SKM-1 treated with dmso at 0.1 percent for 144 hours (cell line): ENCODE measurements around the gene DCDC1.
A peak's percentile ranks its signal among the peaks of the same experiment; 100 is the strongest.
"Not testable (repeated sequence)": the region's sequence is repeated elsewhere in the genome, so short reads cannot be mapped to it uniquely, and the experiment has no call there.

Experiments used
- DNase-seq: peaks from one replicate; lab custom pipeline; 2025; ENCODE audit not compliant: unreplicated experiment; lab: John Stamatoyannopoulos, UW

The DCDC1 gene

DNA sequence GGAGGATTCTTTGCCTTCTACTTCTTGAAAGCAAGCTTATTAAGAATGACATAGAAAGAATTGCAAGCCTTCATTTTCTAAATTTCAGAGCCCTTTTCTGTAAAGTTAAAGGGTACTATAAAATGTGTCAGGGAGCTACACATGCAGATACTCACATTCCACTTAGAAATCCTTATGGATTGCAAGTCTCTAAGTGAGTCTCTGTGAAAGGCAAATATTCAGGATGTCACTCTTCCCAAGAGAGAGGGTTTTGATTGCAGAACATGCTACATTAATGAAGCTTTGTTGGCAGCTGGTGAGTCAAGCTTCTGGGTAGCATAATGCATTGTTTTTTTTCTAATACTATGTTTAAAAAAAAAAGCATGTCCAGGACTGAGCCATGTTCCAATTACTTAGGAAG is 369.2 kb downstream of the DCDC1 start:
- no peak for DNase-seq

DNA sequence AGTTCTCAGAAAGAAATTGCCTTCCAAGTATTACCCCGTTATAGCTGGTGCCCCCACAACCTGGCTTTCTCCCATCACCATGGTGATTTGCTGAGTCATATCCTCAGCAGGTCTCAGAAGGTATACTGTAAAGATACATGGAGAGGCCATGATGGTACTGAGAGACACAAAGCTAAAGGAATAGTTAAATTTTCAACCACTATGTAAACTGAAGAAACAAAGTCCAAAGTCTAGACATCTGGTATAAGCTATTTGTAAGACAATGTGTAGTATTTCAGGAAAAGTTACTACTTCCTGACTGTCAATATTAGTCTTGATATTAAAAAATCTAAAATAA is 377.1 kb downstream of the DCDC1 start:
- DNase-seq, result no peak

DNA sequence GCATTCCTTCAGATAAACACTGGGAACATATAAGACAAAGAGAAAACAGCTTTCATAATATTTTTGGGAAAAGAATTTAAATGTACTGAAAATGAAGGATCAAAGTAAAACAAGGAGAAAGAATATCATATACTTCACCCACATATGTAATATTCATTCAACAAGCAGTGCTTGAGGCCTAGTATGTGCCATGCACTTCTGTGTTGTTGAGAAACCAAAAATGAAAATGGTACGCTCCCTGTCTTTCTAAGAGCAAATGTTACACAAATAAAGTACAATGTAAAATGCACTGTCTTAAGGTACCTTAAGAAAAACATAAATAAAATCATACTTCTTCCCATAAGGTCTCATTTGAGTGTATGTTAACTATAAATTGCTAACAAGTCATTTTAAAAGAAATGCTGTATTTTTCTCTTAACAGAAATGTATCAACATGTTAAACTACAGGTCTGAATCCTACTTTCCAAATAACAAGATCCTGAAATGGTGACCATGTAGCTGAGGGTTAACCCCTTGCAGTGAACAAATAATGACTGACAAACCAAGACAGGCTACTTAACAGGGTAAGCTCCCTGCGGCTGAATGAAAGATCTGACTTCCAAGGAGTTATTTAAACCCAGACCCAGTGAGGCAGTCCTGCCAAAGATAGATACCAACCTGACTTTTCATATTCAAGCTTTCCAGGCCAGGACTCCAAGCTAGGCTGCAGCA is 377.6 kb downstream of the DCDC1 start:
- no peak for DNase-seq

DNA sequence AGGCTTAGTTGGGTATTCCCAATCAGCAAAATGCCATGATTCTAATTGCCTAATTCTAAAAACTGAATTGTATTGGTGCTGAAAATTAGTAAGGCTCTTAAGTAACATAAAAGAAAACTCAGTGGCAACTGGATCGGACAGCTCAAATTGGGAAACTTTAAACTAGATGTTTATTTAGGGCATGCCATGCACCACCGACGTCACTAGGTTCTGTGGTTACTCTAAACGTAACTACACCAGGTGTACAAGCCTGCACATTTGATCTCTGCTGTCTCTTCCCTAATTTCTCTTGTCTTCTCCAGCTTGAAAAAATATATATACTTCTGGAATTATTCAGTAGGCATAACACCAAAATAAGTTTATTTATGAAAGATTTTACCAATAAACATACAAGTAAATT is 378.2 kb downstream of the DCDC1 start:
- DNase-seq, result no peak

DNA sequence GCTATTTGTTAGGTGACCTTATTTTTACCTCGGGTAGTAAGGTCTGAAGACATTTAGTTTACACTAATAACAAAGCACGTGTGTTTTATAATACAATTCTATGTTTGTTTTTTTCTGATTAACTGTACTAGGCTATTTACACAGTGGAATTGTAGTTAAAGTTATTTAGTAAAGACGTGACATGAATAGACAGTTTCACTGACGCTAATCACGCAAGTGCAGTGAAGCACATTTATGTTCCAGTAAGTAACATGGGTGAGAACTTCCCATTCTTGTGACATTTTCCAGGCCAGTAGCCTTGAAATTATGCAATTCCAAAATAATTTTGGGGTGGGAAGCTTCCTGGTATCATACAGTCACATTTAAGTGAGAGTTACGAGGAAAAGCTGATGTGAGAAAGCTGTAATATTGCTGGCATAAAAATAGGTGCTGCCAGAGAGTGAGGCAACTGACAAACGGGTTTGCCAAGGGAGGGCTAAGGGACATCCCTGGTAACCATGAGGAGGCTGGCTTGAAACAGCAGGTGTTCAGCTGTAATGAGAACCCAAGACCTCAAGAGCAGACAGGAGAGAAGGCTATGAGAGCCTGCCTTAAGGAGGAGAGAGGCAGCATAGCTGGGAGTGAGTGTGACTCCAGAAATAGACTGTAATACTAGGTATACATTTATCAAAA is 378.8 kb downstream of the DCDC1 start:
- DNase-seq, result no peak

DNA sequence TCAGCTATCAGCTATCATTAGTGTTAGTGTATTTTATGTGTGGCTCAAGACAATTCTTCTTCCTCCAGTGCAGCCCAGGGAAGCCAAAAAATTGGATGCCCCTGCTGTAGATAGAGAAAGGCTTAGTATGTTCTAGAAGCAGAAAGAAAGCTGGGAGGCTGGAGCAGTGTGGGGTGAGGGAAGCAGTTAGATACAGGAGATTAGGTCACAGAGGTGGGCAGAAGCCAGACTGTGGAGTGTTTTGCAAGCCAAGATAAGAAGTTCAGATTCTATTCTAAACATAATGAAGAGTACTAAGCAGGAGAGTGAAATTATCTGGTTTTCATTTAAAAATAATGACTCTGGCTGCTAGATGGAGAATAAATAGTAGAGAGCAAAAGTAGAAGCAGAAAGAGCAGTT is 381.7 kb downstream of the DCDC1 start:
- DNase-seq, result no peak

DNA sequence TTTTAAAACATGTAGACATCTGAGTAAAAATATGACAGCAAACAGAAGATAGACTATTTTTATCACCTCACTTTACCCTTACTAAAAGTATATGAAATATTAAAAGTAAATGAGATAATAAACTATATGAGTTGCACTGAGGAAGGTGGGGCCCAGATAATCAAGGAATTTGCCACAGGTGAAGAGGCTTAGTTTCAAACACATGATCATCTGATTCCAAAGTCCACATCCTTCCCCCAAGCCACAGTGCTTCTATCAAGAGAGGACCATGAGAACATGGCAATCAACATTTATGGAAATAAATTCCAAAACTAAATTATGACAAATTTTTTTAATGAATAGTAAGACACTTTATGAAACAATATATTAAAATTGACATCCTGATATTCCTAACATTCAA is 384.0 kb downstream of the DCDC1 start:
- DNase-seq, result no peak

DNA sequence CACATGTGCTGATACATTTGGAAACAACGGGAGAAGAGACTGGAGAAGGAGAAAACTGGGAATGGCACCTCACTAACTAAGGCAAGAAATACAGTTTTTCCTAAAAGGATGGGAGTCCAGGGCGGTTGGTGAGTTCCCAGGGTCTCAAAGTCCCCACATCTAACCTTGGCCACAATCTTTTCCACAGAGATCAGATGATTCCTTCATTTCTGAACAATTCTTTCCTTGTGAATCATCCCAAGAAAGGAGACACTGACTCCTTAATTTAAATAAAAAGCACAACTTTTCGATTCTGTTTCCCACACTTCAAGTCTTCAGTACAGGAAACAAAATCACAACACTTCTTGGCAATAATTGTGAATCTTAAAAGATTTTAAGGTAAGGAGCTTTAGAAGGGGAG is 384.7 kb downstream of the DCDC1 start:
- no peak for DNase-seq

DNA sequence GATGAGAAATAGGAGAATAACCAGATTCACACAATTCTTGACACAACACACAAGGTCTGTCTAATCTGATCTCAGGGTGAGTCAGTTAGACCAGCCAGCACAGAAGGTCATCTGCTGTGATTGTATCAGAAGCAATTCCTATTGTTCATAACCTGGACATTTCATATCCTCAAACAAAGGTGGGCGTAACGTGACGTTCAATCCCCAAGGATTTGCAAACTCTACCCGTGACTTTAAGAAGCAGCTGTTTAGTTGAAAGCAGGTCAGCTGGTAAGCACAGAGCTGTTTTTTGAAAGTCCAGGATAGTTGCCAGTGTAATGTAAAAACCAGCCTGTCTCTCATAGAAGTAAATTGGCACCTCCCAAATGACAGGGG is 385.1 kb downstream of the DCDC1 start:
- no peak for DNase-seq

DNA sequence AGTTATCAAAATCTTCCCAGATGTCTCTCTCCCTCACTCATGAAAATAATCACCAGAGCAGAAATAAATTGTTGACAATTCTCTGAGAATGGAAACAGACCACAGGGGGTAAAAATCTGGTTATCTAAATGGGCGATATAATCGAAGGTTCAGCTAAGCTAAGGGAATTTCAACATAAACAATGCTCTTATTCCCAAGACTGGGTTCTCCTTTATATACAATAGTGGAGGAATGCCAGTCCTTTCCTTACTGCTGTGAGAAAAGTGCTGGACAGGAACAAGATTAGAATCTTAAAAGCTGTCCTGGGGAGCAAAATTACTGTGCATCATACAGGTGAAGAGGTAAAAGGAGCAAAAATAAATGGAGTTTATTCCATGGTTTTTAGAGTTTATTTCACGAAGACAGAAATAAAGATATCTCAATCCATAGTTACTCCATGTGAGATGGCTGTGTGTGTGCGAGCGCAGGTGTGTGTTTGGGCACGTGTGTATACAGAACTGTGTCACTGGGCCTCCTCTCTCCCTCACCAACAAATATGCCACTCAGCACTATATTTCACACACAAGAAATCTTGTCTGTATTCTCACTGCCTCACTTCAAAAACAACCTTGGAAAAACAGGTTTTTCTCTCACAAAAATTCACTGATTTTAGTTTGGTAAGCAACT is 385.6 kb downstream of the DCDC1 start:
- no peak for DNase-seq

DNA sequence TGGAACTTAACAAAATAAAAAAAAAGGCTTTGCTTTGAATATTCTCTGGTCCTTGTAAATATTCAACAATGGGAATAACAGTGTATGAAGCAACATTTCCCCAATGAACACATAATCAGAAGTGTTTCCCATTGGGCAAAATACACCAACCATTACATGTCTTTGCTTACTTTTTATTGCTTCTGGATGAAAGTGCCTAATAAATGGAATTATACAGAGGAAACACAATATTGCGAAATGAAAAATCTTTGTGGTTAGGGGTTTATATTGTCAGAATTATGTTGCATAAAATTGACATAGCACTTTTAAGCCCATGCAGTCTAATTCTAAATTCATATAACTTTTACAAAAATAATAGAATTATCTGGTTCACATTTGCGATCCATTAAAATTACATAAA is 386.4 kb downstream of the DCDC1 start:
- no peak for DNase-seq

DNA sequence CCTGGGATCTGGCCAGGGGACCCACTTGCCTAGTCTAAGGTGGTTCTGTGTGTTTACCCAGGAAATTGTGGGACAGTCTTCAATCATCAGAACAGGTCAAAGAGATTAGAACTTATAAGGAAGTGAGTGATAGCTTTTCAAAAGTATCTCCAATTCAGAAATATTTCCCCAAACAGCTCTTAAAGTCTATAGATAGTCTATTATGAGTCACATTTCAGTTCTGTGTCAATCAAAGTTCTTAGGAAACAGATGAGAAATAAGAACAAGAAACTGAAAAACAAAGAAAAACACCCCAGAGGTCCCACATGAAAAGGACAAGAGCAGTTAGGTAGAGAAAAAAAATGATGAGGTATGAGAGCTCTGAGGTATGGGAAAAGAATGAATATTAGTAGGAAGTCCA is 402.0 kb downstream of the DCDC1 start:
- no peak for DNase-seq

DNA sequence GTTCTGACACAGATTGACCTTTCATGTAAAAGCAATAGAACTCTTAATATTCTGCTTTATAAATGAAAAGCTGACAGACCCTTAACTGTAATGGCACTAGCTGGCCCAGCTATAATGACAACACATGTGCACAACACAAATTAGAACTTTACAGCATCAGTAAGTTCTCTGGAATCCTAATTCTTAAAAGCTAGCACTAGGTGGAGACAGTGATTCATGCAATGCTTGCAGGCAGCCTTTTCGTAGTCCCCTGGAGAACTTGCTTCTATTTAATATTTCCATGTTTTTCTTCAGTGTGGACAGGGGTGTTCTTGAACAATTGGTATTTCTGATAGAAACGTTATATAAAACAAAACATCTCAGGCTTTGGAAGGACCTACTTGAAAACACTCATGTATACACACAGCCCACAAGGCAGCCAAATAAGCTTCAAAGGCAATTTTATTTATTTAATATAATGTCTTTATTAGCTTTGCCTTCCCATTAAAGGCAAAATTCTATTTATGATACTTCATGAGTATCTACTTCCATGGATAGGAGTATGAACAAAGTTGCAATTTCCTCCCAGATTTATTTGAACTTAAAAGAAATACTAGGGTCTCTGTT is 409.0 kb downstream of the DCDC1 start:
- peak; percentile 29 for DNase-seq

DNA sequence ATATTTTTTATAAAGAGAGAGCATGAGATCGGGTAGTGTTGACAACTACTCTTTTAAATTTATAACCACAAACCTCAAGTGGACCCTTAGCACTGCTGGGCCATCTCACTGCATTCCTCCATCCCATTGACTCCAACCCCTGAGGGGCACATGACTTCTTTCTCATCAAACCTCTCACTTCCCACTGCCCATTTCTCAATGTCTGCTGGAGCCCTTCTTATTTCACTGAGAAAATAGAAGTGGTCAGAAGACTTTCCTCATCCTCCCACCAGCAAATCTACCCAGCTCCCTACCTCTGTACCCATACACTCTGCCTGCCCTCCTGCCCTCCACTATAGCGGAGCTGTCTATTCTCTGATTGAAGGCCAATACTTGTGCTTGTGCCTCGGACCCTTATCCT is 412.8 kb downstream of the DCDC1 start:
- no peak for DNase-seq

DNA sequence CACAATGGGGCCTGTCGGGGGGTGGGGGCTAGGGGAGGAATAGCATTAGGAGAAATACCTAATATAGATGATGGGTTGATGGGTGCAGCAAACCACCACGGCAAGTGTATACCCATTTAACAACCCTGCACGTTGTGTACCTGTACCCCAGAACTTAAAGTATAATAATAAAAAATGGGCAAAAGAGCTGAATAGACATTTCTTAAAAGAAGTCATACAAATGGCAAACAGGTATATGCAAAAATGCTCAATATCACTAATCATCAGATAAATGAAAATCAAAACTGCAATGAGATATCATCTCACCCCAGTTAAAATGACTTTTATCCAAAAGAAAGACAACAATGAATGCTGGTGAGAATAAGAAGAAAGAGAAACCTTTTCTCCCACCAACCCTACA is 419.7 kb downstream of the DCDC1 start:
- no peak for DNase-seq

DNA sequence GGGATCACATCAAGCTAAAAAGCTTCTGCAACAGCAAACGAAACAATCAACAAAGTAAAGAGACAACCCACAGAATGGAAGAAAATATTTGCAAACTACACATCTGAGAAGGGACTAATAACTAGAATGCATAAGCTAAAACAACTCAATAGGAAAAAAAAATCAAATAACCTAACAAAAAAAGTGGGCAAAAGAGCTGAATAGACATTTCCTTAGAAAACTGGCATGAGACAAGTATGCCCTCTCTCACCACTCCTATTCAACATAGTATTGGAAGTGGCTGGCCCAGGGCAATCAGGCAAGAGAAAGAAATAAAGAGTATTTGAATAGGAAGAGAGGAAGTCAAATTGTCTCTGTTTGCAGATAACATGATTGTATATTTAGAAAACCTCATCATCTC is 421.8 kb downstream of the DCDC1 start:
- DNase-seq, result not testable (repeated sequence)

DNA sequence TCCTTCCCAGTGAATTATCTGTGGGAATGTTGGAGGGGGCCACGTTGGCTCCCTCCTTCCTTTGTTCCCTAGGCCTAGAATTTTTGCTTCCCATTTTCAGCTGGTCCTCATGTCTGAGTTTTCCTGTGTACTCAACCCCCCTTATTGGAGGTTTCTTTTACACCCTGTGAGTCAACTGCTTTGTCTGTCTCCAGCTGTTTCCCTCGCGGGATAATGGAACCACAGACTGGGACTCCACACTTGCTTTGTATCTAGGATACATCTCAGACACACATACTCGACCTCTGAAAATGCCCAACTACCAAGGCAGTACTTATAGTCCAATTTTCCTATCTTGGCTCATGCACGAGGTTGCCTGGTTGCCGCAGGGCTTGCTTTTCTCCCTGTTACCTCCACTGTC is 430.7 kb downstream of the DCDC1 start:
- DNase-seq, result no peak

DNA sequence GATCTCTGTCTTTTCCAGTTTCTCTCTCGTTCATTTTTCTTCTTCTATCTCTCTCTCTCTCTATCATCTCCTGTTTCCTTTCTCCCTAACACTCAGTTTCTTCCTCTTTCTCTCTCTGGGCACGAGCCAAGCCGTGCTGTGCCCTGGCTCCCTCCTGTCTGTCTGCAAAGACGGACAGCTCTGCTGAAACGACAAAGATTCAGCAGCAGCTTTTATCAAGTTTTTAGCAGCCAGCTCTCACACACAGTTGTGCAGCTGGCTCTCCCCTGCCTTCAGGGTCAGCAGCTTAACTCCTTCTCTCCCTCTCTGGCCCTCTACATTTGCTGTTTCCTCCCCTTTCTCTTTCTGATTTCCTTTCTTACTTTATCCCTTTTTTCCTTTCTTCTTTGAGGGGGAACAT is 431.4 kb downstream of the DCDC1 start:
- DNase-seq, result no peak

DNA sequence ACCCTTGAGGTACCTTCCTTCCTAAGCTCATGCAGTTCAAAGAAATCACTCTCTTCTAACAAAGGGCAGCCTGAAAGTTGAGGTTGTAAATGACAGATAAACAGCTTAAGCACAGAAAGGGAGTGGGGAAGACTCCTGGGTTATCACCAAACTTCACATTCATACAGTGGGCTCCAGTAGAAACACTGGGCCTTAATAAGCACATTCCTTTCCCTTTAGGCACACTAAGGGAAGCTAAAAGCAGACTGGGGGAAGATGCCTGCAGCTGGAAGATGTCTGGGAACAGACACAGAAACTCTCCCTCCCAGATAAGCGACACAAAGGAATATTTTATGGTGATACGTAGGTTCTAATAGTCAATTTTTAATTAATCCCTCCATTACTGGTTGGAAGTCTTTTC is 433.0 kb downstream of the DCDC1 start:
- no peak for DNase-seq

DNA sequence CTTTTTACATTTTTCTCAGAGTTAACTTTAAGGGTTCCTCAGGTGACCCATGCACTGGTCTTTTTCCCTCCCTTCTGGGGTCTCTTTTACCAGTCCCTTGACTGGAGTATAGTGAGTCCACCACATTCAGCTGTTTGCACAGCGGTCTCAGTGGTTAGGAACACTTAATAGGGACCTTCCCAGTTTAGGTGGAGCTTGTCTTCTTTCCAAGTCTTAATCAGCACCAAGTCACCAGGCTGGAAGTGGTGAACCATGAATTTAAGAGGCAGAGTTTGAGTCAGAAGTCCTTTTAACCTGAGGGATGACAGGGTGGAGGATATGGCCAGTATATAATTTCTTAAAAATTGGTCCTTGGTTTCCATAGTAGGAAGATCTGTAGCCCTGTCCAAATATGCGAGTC is 433.7 kb downstream of the DCDC1 start:
- no peak for DNase-seq

DNA sequence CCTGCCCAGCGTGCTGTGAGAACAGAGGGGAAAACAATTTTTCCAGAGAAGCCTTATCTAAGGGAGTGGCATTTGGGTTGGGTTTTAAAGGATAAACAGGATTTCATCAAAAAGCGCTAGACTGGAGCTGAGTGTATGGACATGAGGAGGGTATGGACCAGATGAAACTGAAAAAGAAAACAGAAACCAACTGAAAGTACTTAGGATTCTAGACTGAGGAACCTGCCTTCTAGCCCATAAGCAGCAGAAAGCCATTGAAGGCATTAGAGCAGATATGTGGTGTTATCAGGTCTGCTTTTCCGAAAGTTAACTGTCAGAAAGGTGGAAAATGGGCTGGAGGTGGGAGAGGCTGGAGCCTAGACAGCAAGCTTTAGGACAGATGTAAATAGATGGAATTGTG is 443.4 kb downstream of the DCDC1 start:
- DNase-seq, result no peak

DNA sequence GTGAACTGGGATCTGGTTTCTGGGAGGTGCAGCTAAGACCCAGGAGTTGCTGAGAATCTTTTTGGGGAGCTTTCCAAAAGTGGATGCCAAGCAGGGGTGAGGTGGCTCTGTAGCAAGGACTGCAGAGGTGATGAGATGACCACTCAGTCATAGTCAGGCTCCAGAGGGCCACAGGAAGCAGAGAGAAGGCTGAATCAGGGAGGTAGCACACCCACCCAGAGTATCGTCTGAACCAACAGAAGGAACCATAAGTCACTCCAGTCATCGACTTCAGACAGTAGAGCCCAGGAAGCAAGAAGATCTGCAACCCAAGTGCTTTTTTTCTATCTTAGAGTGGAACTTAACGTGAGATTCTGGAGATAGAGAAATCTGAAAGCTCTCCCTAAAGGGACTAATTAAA is 447.7 kb downstream of the DCDC1 start:
- DNase-seq, result no peak
